Mesenteric fat pad (tissue), 1 donor: ENCODE measurements around the gene RALB. TPM values are rescaled to one million over a fixed set of nuclear protein-coding genes. Genes with fewer than 3 reads are reported as not detected.

ENCODE experiments used
- DNase-seq: peaks from one replicate; pipeline ENCODE4 v3.0.0-alpha.2; 2020; ENCODE audit warnings: low spot score
- total RNA-seq: library from RNA; stranded (reverse); fragmentation: NEBNext Ultra II Directional; extraction: Animal tissue kit (Norgen Biotek cat#: 25700); gene quantifications from one replicate; pipeline ENCODE4 v1.2.1, GENCODE V29; 2021
- donor health status: DM: yes; HTN: yes; CAD: no.

RALB gene
- total RNA-seq, 1 donor from 2014 or later, result 50.8 TPM

DNA sequence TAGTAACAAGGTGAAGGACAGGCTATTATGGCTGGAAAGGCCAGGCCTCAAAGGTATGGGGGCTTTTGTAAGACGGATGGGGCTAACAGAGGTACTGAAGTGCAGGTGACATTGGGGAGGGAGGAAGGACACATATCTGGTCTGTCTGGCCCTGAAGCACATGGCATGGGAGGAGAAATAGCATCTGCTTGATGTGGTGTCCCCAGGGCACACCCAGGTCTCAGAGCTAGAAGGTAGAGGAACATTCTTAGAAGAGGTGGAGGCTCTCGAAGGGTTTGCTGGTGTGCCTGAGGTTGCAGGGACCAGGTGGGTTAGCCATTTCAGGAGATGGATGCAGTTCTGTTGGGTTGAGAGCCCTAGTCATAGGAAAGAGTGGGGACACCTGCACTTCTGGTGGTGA, 9.5 kb downstream of the RALB start:
- DNase-seq, result no peak

DNA sequence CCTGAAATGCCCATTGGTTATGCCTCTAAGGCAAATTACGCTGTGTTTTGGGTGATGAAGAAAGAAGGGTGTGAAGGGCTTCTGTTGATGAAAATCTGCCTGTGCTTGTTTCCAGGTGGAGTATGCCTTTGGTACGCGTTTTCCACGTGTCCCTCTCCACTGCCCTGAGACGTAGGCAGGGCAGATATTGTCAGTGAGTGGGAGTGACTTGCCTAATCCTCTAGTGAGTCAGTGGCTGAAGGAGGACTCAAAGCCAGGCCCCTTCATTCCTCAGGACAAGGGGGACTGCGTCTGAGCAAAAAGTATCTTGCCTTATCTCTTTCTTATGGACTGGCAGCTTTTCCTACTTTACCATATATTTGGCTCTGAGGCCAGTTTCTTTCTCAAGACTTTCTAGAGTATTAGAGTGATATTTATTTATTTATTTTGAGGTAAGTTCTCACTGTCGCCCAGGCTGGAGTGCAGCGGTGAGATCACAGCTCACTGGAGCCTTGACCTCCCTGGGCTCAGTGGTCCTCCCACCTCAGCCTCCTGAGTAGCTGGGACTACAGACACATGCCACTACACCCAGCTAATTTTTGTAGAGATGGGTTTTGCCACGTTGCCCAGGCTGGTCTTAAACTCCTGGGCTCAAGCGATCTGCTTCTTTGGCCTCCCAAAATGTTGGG, 10.2 kb downstream of the RALB start:
- no peak for DNase-seq

GRCh38 chr2:120265006-120265405, 12.4 kb downstream of the RALB start:
- no peak for DNase-seq

DNA sequence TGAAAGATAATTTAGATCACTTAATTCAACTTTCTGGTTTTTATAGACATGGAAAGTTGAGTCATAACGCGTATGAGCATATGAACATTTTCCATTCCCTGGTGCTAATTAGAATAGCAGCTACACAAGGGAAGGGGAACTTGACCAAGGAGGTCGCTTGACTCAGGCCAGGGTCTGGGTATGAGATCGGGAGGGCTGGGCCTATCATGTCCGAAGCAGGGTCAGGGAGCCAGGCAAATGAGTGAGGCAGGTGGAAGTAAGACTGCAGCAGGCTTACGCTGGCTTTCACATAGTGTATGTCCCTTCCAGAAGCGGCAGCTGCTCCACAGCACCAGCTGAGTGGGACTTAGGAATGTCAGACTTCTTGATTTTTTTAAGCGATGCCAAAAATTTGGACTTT, 14.7 kb downstream of the RALB start:
- DNase-seq, result no peak

GRCh38 chr2:120269076-120269744, 16.6 kb downstream of the RALB start:
- DNase-seq, result no peak

DNA sequence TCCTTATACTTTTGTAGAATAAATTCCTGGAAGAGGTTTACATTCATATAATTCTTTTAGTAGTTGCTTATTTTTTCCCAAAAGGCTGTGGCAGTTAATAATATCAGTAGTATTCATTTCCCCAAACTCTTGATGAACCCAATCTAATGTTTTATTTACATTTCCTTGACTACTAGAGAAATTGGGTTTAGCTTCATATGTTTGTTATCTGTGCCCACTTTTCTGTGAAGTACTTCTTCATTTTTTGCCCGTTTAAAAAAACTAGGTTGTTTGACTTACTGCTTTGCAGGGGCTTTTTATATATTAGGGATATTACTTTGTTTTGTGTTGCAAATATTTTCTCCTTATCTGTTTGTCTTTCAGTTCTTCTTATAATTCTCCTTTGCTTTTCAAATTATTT, 17.2 kb downstream of the RALB start:
- no peak for DNase-seq

DNA sequence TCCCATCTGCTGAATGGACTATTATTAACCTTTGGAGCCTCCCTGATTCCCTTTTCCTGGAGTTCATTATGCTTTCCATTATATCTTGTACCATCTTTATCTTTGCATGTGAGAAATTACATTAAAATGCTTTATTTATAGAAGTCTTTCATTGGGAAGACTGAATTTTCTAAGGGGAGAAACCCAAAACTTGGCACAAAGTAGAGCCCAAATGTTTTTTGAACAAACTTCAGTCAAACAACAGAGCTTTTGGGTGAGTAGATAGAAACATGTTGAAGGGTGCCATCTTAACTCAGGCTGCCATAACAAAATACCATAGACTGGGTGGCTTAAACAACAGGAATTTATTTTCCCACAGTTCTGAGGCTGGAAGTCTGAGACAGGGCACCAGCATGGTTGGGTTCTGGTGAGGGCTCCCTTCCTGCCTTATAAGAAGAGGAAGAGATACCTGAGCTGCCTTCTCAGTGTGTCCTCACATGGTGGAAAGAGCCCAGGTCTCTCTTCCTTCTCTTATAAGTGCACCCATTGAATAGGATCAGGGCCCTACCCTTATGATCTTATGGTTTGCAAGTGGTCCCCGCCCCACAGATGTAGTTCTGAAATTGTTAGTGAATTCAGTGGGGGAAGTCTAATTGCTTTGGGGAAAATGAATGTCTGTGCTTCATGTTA, 19.2 kb downstream of the RALB start:
- no peak for DNase-seq

GRCh38 chr2:120272763-120273481, 20.3 kb downstream of the RALB start:
- no peak for DNase-seq

GRCh38 chr2:120275617-120276400, 23.2 kb downstream of the RALB start:
- no peak for DNase-seq

DNA sequence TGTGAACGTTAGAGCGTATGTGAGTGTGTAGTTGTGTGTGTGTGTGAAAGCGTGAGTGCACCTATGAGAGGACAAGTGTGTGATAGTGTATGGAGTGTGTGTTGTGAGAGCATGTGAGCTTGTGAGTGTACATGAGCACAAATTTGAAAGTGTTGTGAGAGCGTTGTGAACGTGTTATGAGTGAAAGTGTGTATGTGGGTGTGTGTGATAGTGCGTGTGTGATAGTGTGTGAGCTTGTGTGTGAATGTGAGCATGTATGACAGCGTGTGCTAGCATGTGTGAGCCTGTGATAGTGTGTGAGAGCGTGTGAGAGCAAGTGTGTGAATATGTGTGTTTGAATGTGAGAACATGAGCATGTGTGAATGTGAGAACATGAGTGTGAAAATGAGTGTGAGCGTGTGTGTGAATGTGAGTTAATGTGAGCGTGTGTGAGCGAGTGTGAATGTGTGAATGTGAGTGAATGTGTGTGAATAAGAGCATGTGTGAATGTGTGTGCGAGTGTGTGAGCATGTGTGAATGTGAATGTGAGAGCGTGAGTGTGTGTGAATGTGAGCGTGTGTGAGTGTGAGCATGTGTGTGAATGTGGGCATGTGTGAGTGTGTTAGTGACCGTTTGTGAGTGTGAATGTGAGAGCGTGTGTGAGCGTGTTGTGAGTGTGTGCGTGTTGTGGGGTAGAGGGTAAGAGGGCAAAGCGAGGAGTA, 25.0 kb downstream of the RALB start:
- DNase-seq, result no peak

- no peak for DNase-seq
Measured at GRCh38 chr2:120278901-120279300, 26.2 kb downstream of the RALB start.

DNA sequence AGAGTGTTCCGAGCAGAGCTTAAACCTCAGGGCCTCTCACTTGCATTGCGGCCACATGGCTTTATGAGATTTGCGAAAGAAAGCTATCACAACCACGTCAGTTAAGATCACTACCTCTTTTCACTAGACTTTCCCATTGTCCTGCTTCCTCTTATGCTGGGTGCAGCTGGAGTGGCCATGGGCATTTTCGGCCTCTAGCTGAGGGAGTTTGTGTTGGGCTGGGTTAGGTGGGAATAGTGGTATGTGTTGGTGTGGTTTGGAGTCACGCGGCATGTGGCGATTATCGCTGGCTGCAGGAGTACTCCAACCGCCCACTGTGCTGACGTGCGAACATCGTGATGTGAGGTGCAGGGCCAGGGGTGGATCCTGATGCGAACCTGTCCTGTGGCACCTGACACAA, 27.1 kb downstream of the RALB start:
- no peak for DNase-seq

DNA sequence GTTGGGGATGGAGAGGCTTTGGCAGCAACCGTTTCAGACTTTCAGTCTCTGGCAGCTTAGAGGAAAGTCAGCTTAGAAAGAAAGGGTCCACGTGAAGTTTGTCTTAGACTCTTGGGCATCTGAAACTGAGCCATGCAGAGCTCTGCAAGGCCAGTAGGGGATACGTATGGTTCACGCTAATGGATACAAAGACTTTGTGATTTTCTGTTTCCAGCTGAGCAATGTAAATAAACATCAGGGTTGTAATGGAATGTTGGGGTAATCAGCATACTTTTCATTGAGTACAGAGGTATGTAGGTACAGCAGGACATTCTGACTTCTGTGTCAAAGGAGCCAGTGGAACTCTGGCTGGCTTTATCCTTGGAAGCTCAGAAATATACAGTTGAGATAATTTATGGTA, 31.0 kb downstream of the RALB start:
- DNase-seq, result no peak

DNA sequence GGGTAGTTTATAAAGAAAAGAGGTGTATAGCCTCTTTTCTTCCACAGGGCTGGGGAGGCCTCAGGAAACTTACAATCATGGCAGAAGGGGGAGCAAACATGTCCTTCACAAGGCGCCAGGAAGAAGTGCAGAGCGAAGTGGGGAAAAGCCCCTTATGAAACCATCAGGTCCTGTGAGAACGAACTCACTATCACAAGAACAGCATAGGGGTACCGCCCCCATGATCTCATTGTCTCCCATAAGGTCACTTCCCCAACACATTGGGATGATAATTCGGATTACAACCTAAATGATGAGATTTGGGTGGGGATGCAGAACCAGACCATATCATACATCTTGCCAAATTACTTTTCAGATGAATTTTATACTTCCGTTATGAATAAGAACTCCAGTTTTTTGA, 32.4 kb downstream of the RALB start:
- DNase-seq, result no peak

- no peak for DNase-seq
Measured at GRCh38 chr2:120287183-120288015, 34.7 kb downstream of the RALB start.

DNA sequence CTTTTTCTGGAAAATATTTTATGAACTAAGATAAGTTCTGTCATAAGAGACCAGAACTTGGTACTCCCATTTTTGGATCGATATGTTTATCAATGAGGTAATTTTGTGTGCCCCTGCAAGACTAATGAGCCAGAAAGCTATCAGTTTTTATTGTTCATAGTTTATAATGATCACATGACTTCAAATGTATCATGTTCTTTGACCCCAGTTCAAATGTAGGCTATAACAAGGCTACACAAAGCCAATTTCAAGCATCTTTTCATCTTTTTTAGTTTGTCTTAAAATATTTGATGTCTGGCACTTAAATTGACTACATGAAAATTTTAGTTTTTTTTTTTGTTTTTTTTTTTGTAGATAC, 35.3 kb downstream of the RALB start:
- no peak for DNase-seq

DNA sequence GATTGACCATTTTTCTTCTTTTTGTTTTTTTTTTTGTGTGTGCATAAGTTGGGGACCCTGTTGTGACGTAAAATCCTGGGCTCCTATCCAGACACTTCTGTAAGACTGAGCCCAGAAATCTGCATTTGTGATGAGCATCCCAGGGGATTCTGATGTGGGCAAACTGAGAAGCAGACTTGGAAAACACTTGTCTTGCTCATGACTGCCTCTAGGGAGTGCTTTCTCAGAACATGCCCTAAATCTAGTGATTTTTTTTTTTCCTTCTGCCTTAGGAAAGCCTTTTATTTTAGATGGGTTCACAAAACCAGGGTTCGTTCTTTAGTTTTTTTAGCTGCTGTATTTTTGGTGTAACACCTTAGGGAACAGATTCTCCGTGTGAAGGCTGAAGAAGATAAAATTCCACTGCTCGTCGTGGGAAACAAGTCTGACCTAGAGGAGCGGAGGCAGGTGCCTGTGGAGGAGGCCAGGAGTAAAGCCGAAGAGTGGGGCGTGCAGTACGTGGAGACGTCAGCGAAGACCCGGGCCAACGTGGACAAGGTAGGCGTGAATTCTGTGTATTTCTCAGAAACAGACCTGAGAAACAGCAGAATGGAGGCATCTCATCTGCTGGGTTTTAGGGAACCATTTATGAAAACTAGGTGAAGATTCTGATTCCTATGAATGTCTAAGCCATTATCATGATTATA, 36.7 kb downstream of the RALB start:
- DNase-seq, result no peak

DNA sequence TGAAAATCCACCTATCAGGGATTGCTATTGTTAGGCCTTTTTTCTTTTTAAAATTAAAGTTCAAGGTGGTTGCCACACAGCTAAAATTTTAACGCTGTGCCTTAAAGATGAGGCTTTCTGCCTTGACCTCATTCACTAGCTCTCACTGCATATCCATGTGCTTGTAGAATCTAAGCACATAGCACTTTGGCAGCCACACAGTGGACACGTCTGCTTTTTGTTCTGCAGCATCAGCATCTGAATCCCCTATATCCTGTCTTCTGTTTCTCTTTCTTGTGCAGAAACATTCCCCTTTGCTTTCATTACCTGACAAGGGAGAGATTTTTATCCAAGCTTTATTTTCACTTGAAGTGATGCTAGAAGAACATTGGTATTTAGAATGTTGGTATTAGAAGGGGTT, 38.1 kb downstream of the RALB start:
- no peak for DNase-seq
